Epidermal melanocyte (primary cell): ENCODE results near the gene ACTRT2.

ENCODE experiments used
- DNase-seq: peaks from one replicate; pipeline ENCODE4 v3.0.0; 2011; ENCODE audit warnings: low spot score; ENCODE audit not compliant: insufficient read length

The ACTRT2 gene

DNA sequence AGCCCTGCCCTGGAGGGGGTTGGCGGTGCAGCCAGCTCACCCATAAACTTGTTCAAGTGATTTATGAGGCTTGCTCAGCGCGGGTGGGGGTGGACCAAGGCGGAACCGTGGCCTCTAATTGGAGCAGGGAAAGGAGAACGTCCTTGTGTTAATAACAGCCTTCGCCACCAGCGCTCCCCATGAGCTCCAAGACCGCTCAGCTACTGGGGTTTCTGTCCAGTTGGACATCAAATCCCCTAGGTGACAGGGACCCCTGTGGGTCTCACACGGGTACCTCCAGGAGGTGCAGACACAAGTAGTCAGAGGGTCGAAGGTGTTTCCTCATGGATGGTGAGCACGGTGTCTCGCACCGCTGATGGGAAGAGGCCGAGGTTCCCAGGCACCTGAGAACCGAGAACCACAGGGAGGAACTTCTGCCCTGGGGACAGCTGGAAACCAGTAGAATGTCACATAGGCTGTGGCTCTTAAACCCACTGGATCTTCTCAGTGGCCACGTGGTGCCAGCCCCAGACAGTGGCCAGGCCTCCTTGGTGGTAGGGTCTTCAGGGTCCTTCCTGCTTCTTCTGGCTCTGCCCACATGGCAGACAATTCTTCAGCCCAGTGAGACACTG lies 3.7 kb upstream of the ACTRT2 start:
- no peak for DNase-seq

DNA sequence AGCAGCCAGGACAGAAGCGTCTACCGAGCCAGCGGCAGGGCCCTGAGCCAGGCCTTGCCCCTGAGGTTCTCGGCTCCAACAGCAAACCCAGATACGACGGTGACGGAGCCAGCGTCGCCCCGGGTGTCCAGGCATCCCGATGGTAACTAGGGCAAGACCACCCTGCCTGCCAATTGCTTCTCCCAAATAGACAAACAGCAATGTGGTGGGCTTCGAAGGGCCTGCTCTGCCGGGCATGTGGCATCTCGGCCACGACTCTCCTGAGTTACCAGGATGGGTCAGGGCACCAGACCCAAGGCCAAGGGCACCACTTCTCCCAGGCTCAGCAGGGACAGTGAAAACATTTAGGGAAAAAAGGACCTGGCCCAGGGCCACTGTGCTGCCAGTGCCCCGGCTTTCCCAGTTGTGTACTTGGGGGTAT lies 3.2 kb upstream of the ACTRT2 start:
- DNase-seq, result no peak

DNA sequence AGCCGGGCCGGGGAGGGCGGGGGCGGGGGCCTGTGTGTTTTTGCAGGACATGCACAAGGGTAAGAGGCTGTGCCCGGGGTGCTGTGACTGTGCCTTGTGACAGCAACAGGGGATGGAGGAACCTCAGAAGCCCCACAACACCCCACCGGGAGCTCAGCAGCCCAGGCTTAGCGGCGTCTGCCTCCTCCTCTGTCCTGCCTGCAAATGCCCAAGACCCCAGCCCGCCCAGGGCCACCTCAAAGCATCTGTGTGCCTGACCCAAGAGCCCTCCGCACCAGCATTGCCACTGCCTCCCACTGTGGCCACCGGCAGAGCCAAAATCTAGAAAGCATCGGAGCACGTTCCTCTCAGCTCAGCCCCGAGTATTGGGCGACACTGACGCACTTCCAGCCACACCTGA lies 2.7 kb upstream of the ACTRT2 start:
- DNase-seq, result no peak

GRCh38 chr1:3019007-3019515 lies 2.2 kb upstream of the ACTRT2 start:
- no peak for DNase-seq

DNA sequence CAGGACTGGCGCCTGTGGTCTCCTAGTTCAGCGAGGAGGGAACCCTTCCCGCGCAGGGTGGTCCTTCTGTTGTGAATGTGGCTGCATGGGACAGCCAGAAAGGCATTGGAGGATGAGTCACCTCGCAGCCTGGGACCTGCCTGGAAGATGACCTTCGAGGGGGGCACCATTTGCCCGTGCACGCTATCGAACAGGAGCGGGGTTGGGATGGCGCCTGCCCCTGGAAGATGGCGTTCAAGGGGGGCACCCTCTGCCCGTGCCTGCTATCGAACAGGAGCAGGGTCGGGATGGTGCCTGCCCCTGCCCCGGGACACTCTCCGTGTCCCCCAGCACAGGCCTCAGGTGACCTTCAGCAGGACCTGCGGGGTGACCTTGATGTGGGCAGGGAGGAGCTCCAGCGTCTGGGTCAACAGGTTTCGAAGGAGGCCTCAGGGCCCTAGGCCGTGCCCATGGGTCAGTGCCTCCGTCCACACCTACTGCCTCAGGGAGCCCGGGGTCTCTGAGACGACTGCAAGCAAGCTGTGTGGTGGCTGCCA lies 1.7 kb upstream of the ACTRT2 start:
- no peak for DNase-seq

DNA sequence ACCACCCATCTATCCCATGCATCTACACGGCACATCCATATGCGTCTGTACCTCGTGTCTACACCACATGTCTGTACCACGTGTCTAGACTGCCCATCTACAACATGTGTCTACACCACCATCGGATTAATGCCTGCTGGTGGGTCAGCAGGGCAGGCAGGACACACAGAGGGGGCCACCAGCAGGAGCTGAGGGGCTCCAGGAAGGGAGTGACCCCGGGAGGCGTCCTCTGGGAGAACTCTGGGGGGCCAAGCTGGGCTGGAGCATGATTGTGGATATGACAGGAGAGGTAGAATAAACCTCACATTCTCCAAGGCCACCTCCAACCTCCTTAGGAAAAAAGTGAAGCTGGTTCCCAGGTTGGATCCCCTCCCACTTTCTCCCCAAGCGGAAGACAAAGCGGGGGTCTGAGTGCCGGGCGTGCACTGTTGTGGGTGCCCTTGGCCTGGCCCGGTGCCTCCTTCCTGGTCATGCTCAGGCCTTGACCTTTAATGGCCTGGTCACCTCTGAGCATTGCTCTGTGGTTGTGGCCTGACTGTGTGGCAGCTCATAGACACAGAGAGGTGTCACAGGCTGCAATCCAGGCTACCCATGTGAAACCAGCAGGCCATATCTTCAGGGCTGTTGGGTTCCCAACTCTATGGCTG lies 881 bp upstream of the ACTRT2 start:
- no peak for DNase-seq

DNA sequence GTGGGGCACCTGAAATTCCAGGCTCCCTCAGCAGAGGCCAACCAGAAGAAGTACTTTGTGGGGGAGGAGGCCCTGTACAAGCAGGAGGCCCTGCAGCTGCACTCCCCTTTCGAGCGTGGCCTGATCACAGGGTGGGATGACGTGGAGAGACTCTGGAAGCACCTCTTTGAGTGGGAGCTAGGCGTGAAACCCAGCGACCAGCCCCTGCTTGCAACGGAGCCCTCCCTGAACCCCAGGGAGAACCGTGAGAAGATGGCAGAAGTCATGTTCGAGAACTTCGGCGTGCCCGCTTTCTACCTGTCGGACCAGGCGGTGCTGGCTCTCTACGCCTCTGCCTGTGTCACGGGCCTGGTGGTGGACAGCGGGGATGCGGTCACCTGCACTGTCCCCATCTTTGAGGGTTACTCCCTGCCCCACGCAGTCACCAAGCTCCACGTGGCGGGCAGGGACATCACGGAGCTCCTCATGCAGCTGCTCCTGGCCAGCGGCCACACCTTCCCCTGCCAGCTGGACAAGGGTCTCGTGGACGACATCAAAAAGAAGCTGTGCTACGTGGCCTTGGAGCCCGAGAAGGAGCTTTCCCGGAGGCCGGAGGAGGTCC lies 634 bp downstream of the ACTRT2 start:
- DNase-seq, result no peak

DNA sequence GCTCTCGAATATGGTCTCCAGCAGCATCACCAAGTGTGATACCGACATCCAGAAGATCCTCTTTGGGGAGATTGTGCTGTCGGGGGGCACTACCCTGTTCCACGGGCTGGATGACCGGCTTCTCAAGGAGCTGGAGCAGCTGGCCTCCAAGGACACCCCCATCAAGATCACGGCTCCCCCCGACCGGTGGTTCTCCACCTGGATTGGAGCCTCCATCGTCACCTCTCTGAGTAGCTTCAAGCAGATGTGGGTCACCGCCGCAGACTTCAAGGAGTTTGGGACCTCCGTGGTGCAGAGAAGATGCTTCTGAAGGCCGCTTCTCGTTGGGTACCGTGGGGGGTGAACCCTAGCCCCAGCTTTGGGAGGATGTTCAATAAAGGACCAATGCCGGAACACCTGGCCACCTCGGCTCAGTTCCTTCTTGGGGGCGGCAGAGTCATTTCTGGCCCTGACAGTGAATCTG lies 1.3 kb downstream of the ACTRT2 start:
- no peak for DNase-seq

DNA sequence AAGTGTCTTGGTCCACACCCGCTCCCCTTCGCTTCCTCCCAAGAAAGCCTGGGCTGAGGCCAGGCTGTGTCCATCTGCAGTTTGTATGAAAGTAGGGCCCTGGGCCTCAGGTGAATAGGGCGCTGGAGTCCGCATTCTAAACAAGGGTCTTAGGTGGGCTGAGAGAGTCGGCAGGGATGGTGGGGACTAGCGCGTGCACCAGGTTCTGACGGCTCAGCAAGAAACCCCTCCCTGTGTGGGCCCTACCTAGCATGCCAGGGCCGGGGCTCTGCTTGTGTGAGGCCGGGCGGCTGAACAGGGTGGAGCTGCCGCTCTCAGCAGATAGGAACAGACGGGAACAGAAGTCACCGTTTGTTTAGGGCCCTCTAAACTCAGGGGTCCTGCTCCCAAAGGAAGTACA lies 1.7 kb downstream of the ACTRT2 start:
- DNase-seq, result no peak

DNA sequence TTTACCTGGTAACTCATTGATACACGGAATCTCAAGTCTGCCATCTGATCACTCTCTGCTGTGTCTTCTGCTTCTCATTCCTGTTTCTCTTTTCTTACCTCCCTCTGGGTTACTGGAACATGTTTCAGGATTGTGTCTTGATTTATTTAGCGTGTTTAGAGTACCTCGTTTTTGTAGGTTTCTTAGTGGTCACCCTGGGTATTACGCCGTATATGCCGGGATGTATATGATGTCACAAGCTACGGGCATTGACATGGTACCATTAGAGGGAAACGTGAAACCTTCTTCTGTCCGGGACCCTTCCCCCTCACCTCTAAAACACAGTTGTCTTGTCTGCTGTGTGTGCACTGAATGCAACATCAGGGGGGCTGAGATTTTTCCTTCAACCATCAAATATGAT lies 2.8 kb downstream of the ACTRT2 start:
- no peak for DNase-seq

- DNase-seq, result no peak
Observed at GRCh38 chr1:3024588-3024987, 3.3 kb downstream of the ACTRT2 start.

GRCh38 chr1:3026124-3026523 lies 4.9 kb downstream of the ACTRT2 start:
- DNase-seq, result no peak

- no peak for DNase-seq
Observed at GRCh38 chr1:3026581-3027391, 5.5 kb downstream of the ACTRT2 start.

DNA sequence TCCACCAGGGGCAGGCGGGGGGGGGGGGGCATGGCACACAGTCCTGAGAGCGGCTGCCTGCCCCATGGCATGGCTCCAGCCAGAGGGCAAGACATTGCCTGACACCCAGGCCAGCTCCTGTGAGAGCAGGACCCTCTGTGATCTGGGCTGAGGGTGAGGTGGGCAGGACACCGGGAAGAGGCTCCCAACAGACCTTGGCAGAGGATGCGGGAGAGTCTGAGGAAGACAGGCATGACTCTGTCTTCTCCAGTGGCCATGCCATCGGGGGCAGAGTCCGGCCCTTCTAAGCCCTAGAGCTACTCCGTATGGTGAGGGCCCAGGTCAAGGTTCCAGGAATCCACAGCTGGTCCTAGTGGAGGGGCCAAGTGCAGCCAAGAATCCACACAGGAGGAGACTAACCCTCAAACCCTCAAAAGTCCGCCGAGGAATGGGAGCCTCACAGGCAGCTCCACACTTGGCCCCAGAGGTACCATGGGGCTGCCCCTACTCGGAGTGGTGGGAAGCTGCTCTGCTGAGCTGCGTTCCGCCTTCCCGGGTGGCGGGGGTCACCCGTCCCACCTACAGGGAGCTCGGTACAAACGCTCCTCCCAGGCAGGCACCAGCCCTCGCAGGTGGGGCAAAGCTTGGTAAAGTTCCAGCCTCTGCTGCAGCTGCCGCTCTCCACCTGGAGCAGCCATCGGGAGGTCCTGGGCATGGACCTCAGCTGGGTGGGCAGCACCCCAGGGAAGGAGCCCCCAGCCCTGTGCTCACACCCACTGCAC lies 6.5 kb downstream of the ACTRT2 start:
- DNase-seq, result no peak

DNA sequence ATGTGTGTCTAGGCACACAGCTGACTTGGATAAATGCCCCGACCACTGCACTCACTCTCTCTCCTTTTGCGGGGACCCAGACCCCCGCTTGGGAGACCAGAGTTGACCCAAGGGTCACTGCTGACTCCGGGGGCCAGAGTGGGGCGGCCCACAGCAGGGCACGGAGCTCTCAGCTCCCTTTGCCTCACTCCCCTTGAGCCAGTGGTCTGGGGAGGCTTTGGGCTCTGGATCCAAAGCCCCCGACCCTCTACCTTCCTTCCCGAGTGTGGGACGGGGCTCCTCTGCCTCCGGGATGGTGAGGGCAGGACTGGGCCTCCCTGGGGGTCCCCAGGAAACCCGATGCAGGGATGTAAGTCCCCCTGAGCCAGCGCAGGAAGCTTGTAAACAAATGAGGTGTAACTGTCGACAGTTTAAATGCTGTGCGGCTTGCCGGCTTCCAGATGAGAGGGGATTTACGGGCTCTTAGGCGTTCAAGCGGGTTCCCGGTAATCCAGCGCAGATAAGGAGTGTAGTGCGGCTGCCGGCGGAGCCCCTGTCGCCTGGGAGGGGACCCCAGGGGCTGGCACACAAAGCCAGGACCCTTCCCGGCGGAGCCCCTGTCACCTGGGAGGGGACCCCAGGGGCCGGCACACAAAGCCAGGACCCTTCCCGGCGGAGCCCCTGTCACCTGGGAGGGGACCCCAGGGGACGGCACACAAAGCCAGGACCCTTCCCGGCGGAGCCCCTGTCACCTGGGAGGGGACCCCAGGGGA lies 7.4 kb downstream of the ACTRT2 start:
- DNase-seq, result no peak

DNA sequence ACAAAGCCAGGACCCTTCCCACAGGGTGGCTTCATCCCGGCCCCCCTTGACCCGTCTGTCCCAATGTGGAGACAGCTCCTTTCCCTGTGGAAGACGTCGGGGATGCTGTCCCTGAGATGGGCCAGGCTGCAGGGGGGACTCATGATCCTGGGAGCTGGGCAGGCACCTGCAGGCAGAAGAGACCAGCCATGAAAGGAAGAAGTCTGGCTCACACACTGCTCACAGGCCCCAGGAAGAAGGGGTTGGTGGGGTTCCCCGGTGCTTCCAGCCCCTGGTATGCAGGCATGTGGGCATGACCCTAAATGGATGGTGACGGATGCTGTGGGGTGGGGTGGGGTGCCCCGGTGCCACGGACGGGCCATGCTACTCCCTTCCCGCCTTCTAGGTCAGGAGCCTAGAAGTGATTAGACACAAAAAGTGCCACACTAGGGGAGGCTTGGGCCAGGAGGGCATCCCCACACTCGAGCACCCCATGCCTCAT lies 8.3 kb downstream of the ACTRT2 start:
- DNase-seq, result no peak

DNA sequence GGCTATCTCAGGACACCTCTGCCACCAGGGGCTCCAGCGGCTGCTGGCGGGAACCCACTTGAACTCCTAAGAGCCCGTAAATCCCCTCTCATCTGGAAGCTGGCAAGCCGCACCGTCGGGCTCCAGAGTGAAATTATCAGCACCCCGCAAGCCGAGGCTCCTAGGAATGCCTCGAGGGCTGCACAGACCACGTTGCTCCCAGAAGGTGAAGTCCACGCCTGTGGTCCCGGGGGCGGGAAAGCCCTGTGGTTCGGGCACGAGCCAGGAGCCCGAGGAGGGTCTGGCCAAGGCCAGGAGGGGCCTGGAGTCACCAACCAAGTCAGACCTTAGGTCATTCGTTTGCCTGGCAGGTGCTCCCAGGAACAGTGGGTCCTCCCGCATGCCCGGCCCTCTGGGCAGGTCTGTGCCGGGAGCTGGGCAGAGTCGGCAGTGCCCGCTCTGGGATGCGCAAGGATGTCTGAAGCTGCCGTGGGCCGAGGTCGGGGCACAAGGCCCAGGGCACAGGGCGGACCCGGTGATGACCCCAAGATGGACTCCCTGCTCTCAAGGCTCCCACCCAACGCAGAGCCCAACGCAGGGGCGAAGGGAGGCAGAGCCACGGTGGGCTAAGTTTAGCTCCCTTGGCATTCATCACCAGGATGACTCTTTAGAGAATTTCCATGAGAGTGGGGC lies 8.9 kb downstream of the ACTRT2 start:
- no peak for DNase-seq

DNA sequence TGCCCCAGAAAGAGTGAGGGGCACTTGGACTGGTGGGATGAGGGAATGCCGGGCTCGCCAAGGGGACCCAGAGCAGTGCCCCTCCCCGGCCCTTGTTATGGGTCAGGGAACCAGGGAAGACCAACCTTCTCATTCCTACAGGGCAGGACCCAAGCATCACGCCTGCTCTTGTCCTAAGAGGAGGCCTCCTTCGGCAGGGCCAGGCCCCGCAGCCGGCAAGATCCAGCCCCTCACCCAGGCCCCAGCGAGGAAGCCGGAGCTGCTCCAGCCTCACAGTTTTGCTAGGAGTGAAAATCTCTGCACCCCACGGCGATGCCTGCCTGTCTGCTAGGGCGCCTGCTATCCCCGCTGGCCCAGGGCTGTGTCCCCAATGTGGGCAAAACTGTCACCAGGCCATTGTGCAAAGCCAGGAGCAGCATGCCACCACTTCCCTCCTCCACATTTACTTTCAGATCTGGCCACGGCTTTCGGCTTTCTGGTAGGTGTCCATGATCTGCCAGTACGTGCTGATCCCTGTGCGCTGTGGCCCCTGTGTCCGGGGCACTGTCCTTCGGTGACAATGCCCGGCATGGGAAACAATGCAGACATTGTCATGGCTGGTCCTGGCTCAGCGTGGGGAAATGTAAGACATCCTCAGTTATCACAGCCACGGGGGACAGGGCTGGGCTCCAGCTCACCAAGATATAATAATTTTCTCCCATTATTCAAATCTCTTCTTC lies 9.6 kb downstream of the ACTRT2 start:
- DNase-seq, result no peak
